ENCODE measurements around the gene ZNF770. TPM values are rescaled to one million over a fixed set of nuclear protein-coding genes. Genes with fewer than 3 reads are reported as not detected.

Gene ZNF770
- total RNA-seq, 1 experiment from 2014 or later = 70.7 TPM

DNA sequence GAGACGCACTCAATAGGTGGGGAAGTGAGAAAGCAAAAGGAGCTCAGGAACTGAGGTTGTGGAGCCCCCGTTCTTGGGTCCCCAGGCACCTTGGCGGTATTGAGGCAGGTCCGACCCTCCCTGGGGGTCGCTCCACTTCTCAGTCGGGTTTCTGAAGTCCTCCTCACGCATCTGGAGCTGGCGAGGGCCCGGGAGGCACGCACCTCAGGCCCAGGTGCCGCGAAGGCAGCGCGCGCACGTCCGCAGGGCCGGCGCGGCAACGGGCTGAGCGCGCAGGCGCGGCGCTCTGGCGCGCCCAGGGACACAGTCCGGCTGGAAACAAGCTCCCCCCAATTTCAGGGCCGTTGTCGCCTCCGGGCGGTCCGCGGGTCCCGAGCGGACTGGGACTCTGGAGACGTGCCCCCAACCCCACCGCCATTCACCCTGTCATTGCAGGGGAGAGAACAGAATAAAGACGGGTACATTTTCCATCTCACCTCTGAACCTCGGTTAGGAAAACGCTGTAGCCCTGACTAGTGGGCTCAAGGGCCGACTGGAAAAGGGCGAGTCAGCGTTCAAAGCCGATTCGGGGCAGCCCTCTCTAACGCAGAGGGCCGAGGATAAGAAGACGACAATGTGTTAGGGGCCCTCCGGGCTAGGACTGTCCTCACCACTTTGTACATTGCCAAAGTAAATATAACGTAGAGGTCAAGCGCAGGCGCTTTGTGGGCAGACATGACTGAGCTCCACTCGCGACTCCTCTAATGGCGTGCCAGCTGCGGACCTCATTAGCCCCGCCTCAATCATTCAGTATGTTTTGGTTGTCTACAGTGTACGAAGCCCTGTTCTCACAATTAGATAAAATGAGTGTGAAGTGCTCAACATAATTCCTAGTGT lies at the start of gene ZNF770 (continued):
- TF ChIP-seq REST (IDR thresholded peaks at IDR 0.05; ENCODE audit: low read depth) (no peak), SRF (IDR thresholded peaks at IDR 0.05; ENCODE audit: low read depth) (no peak; the same call in 1 of the 2 replicates), TCF7L2 (IDR thresholded peaks at IDR 0.05; ENCODE audit: borderline replicate concordance, extremely low read depth, insufficient read depth, insufficient read length) (no peak), MAX (IDR thresholded peaks at IDR 0.05) (peak; percentile 59; the same call in 1 of the 2 replicates), POLR2AphosphoS5 (IDR thresholded peaks at IDR 0.05; ENCODE audit: low read depth, low read length) (peak; percentile 82)

DNA sequence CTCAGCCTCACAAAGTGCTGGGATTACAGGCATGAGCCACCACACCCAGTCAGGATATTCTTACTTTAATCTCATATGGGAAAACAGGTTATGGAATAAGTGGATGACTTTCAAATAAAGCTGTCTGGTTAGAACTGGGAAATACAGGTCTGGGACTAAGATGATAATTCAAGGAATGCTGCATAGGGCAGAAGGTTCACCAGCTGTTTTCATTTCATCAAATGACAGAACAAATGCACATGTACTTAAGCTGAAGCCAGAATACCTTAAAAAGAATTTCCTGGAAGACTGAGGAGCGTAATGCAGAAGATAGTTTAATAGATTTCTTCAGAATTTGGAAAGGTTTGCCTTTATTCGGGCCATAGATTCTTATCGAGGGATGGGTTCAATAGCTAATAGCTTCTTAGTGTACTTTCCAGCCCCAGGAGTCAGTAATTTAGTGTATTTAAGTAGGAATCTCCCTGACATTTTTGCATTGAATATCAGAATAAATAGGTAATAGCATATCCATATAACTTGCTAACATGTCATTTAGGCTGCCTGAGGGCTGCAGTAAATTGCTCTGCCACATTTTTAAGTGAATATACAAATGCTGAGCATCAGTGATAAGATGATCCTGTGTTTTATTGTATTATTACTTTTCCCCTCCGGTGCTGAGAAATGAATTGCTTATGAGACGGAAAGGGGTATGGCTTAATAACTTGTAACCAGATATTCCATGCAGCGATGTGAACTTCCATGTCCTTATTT lies 40.3 kb upstream of the ZNF770 start:
- no peak for ATAC-seq
- intact Hi-C loops (cut with micrococcal nuclease) = no loop called here
- H3K9me3 ChIP-seq (ENCODE audit: control insufficient read depth in 1 of 2, insufficient read depth in 1 of 2, low read depth in 1 of 2, low read length in 2 of 2) = no peaks in the 10 kb centered on the region
- BruUV-seq (replicated peaks) = no TSS peak
- no peaks in the 10 kb centered on the region; the same call in 1 of the 2 replicates for H3K9me2 ChIP-seq (ENCODE audit: insufficient read depth)
- no peaks in the 10 kb centered on the region for H4K20me1 ChIP-seq (ENCODE audit: insufficient read depth)
- no peak overlapping the region for H3K4me2 ChIP-seq (ENCODE audit: low read length)
- no peak overlapping the region for H3K4me3 ChIP-seq (replicated peaks in 1 of 2; ENCODE audit: low read depth in 1 of 2, low read length in 2 of 2)
- H3K27me3 ChIP-seq (ENCODE audit: insufficient read depth, low read length) = no peaks in the 10 kb centered on the region
- CTCF ChIA-PET = no interaction called here
- POLR2A ChIA-PET = no interaction called here
- H3K36me3 ChIP-seq (ENCODE audit: control insufficient read depth in 1 of 2, insufficient read depth in 2 of 2, low read length in 2 of 2) = no peaks in the 10 kb centered on the region
- no peak for TF ChIP-seq JUND (IDR thresholded peaks at IDR 0.05)
- TF ChIP-seq, protein P1, sequence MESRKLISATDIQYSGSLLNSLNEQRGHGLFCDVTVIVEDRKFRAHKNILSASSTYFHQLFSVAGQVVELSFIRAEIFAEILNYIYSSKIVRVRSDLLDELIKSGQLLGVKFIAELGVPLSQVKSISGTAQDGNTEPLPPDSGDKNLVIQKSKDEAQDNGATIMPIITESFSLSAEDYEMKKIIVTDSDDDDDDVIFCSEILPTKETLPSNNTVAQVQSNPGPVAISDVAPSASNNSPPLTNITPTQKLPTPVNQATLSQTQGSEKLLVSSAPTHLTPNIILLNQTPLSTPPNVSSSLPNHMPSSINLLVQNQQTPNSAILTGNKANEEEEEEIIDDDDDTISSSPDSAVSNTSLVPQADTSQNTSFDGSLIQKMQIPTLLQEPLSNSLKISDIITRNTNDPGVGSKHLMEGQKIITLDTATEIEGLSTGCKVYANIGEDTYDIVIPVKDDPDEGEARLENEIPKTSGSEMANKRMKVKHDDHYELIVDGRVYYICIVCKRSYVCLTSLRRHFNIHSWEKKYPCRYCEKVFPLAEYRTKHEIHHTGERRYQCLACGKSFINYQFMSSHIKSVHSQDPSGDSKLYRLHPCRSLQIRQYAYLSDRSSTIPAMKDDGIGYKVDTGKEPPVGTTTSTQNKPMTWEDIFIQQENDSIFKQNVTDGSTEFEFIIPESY (IDR thresholded peaks at IDR 0.05; ENCODE audit: extremely low read depth, insufficient replicate concordance, low read length) = no peak
- TF ChIP-seq EGR1 (IDR thresholded peaks at IDR 0.05; ENCODE audit: low read depth) = no peak
- DNase-seq (ENCODE audit: low read depth, low spot score) = no peak
- no peak overlapping the region for H3K9ac ChIP-seq (ENCODE audit: low read length)
- no peak overlapping the region for H3K27ac ChIP-seq (ENCODE audit: low read depth, low read length)
- H2AFZ ChIP-seq (ENCODE audit: low read depth, low read length, poor library complexity, severe bottlenecking) = no peak overlapping the region
- H3K79me2 ChIP-seq (ENCODE audit: insufficient read depth, low read length) = no peaks in the 10 kb centered on the region
- RAD21 ChIA-PET (ENCODE audit: low non-redundant PET in 1 of 2, low total read pairs in 2 of 2, uncharacterized antibody in 2 of 2, unreplicated experiment in 2 of 2) = no interaction called here
- H3K4me1 ChIP-seq (ENCODE audit: control insufficient read depth in 1 of 2, insufficient read depth in 2 of 2, low read length in 2 of 2) = peaks cover 0 to 4% of the 10 kb centered on the region in 2 experiments; a peak in 2 of 4 replicates

Data from HCT116 (cell line).